DMS114 treated with DMSO at 0.1 percent for 48 hours (cell line): ENCODE results near the gene COL4A1.

ENCODE experiments used
- DNase-seq: peaks from one replicate; lab custom pipeline; 2025; ENCODE audit not compliant: unreplicated experiment; lab: John Stamatoyannopoulos, UW

COL4A1 gene

DNA sequence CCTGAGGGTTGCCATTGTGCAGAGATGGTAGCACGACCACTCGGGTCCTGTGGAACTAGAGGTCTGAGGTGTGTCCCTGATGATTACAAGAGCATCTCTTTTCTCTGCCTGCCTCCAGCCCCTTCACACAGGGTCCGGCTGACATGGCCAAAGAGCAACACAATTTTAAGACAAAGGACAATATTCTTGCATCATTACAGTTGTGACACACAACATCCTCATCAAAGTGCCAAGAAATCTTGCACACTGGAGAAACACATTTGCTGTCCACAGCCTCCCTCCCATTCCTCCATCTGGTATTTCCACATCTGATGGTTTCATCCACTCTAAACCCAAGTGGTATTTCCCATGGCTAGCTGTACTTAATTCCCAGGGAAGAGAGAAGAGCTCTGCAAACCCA lies 12.8 kb downstream of the COL4A1 start:
- no peak for DNase-seq

GRCh38 chr13:110293649-110294048 lies 13.3 kb downstream of the COL4A1 start:
- no peak for DNase-seq

DNA sequence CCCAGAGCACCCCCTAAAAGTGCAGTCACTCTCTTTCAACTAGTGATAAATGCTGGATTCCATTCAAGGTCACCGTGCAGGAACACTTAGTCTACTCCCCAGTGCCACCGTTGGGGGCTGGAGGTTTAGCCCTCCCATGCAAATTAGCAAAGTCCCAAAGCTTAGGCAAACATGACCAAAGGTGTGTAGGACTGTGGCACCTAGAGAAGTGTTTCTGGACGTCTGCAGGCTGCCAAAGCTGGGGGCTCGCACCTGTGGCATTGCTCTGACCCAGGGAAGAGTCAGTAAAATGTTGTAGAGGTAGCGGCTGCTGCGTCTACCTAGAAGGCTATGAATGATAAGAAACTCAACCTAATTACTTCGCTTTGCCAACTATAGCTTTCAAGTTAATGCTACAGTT lies 13.9 kb downstream of the COL4A1 start:
- no peak for DNase-seq

- DNase-seq = no peak
Measured at GRCh38 chr13:110291286-110291685, 15.7 kb downstream of the COL4A1 start.

DNA sequence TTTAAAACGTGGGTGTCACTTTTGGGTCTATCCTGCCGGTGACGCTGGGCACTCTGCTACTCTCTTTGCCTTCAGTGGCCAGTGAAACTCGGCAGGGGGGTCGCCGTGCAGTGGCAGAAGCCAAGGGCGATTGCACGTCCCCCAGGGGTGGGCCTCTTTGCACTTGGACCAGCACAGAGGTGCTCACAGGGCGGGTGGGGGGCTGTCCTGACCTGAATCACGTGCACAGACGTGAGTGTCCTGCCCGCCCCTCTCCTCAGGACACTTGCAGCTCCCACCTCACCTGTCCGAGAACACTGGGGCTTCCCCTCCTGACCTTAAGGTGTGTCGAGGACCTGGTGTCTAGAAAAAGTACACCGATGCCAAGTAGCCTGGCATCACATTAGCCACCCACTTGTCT lies 16.1 kb downstream of the COL4A1 start:
- DNase-seq = no peak

- no peak for DNase-seq
Measured at GRCh38 chr13:110290153-110290552, 16.8 kb downstream of the COL4A1 start.

GRCh38 chr13:110289661-110290060 lies 17.3 kb downstream of the COL4A1 start:
- DNase-seq = no peak

GRCh38 chr13:110289174-110289573 lies 17.8 kb downstream of the COL4A1 start:
- no peak for DNase-seq

GRCh38 chr13:110286833-110287819 lies 19.8 kb downstream of the COL4A1 start:
- DNase-seq = no peak

- DNase-seq = no peak
Measured at GRCh38 chr13:110285991-110286832, 20.7 kb downstream of the COL4A1 start.

DNA sequence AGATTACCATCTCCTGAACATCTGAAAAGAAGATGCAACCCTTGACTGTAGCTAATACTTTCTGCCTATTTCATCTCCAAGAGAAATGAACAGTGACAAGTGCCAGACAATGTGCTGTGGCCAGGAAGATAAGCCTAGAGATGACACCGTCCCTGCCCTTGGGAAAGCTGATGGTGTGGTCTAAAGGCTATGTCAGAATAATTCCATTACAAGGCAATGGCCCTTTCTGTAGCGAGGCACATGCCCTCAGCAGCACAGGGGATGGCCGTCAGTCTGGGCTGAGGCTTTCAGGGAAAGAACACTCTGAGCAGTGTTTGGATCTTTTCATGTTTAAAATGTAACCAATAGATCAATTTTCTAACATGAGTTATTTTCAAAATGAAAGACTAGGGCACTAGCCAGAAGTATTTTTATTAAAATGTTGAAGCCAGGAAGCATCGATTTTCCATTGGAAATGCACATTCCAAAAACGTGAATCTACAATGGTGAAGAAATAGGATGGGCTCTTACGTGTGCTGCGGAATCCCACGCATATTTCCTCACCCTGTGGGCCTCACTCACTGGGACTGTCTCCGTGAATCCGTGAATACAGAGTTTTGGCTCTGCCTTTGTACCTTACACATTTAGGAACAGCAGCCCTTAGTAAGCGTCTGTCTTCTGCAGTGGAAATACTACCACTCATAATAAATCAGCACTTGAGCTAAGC lies 22.0 kb downstream of the COL4A1 start:
- no peak for DNase-seq

DNA sequence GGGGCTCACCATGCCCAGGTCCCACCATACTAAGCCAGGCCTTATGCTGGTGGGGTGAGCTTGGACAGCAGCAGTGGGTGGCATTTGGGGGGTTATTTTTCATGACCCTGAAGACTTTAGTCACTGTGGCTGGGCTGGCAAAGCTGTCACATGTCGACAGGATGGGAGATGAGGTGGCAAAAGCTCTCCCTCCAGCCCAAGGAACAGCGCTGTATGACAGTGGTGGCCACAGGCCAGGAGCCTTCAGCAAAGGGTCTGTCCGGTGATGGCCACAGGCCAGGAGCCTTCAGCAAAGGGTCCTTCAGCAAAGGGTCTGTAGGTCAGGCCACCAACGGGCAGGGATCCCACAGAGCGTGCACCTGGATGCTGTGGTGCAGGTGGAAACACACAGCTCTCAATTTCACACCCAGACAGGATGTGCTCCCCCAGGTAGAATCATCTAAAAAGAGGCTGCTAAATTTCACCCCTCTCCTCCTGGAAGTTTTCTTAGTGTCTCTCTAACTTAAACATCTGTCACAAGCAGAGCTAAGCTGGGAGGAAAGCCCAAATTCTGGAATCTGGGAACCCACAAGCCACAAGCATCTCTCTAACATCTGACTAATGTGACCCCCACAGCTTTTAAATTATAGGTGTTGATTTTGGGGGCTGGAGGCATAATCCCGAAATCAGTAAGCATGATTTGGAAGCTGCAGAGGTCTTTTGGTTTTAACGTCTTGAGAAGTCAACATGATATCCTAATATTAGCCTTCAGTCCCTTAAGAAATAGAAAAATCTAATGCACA lies 23.0 kb downstream of the COL4A1 start:
- DNase-seq = no peak

DNA sequence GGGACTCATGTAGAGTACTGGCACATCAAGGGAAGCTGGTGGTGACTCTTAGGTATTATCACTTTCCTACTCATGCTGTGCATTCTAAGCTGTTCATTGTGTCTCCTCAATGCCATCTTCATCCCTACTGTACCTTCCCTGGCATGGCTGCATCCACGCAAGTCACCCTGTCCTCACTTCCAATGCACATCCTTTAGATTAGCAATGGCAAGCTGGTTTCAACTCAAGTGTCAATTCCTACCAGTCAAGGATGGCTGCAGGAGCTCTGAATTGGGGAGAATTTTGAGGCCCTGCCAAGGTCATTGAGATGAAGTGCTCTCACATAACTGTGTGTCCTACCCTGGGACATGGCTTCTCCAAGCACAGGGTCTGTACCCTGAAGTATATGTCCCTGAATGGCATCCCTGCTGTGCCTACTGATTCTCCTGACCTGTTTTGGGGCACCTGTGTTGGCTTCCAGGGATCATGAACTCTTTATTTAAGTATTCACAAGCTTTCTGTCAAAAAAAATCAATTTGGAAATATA lies 24.6 kb downstream of the COL4A1 start:
- no peak for DNase-seq

DNA sequence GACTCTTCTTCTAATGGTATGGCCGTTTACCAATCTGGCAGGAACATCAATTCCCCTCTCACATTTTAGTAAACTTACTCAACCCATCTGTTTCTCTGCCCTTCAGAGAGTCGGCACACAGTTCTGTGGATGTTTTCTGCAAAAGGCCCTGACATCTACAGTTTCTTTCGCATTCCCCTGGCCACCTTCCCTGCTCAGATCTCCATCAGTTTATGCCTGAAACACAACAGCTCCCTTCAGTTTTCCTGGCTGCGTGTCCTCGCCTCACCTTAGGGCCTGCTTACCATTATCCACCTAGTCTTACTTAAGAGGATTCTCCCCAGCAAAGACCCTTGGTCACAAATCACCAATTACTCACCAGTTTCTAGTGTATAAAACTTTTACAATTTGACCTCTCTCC lies 25.2 kb downstream of the COL4A1 start:
- DNase-seq = no peak

- DNase-seq = no peak
Measured at GRCh38 chr13:110280985-110281688, 25.8 kb downstream of the COL4A1 start.

DNA sequence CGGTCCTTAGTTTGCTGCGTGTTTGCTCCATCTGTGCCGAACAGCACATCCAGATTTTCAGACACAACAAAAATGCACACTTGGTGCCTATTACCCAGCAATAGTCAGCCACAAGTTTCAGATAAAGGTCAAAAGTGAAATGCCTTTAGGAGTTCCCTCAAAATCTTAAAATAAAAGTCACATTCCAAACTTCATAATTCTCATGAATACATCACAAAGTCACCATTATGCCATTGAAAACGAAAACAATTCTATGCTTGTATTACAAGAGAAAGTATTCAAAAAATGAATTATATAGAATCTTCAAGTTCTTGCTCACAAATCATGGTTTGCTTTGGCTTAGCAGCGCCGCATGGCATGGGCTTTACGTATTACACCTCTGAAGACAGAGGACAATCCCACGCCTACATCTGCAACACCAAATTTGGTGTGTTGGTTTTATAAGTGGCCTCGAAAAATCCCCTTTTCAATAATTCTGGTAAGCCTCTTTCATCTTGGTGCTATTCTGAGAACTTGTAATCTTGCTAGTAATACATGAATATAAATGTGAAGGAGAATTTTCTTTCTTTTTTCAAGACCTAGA lies 26.6 kb downstream of the COL4A1 start:
- no peak for DNase-seq

- no peak for DNase-seq
Measured at GRCh38 chr13:110279684-110280083, 27.3 kb downstream of the COL4A1 start.

- DNase-seq = no peak
Measured at GRCh38 chr13:110278859-110279258, 28.1 kb downstream of the COL4A1 start.

DNA sequence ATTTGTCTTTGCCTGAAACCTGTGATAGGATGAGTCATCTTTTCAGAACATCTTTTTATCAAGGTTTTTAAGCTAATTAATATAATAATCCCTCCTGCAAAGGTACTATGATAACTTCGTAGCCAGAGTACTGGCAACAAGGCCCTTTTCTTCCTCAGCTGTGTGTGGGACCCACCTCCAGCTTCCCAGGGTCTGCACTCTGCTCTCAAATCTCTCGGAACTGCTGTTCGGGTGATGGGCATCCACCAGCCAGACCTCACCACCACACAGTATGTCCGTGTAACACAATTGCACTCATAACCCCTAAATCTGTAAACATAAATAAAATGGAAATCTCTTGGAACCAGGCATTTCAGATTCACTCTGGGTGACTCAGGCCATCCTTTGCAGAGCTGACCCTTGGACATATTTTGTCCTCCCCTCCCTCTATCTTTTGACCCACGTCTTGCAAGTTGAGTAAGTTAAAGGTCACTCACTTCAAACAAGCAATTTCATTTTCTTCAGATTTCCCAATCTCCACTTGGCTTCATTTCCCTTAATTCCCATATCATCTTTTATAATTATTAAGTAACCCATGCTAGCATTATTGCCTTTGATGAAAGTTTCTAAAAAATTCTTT lies 29.5 kb downstream of the COL4A1 start:
- DNase-seq = no peak
